ENCODE results near the gene MCM10. TPM values are rescaled to one million over a fixed set of nuclear protein-coding genes. Genes with fewer than 3 reads are reported as not detected.

MCM10 gene
- total RNA-seq, 1 donor from 2014 or later = 76.3 TPM

DNA sequence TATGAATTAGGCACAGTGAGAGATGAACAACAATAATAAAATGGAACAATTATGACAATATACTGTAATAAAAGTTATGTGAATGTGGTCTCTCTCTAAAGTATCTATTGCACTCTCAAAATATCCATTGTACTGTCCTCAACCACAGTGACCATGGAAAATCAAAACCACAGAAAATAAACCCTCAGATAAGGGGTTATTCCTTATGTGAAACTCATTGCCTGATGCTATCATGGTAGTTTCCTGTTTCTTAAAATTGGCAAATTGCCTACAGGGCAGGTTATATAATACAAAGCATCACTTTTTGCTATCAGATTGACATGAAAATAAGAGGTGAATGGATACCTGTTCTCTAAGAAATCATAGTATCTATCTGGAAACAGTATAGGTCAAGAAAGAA is 3.8 kb downstream of the MCM10 start:
- H3K4me3 Mint-ChIP-seq = no peak overlapping the region
- H3K27ac Mint-ChIP-seq (ENCODE audit: unreplicated experiment) = no peak overlapping the region
- H3K4me1 Mint-ChIP-seq = peaks cover 26% of the 10 kb centered on the region
- H3K27me3 Mint-ChIP-seq (ENCODE audit: low read depth) = no peaks in the 10 kb centered on the region
- H3K36me3 Mint-ChIP-seq (ENCODE audit: low read depth) = peaks cover 6% of the 10 kb centered on the region
- no peak for DNase-seq (ENCODE audit: low read depth, low spot score)
- TF ChIP-seq, protein P1, sequence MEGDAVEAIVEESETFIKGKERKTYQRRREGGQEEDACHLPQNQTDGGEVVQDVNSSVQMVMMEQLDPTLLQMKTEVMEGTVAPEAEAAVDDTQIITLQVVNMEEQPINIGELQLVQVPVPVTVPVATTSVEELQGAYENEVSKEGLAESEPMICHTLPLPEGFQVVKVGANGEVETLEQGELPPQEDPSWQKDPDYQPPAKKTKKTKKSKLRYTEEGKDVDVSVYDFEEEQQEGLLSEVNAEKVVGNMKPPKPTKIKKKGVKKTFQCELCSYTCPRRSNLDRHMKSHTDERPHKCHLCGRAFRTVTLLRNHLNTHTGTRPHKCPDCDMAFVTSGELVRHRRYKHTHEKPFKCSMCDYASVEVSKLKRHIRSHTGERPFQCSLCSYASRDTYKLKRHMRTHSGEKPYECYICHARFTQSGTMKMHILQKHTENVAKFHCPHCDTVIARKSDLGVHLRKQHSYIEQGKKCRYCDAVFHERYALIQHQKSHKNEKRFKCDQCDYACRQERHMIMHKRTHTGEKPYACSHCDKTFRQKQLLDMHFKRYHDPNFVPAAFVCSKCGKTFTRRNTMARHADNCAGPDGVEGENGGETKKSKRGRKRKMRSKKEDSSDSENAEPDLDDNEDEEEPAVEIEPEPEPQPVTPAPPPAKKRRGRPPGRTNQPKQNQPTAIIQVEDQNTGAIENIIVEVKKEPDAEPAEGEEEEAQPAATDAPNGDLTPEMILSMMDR (conservative IDR thresholded peaks at IDR 0.05) = no peak
- no peaks in the 10 kb centered on the region for H3K9me3 Mint-ChIP-seq

DNA sequence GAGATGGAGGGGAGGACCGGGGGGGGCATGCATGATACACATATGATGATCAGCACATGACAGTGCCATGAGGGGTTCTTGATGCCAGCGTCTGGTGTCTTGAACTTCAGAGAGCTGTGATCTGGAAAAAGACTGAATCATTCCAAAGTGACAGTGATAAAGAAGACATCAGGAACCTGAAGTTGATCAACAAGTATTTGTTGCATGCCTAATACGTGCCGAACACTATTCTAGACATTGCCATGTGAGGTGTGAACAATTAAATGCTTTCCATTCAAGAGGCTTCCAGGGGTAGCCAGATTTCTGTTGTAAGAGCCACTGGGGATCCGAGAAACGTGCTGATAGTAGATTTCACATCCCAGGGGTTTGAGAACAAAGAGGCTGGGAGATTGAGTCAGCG is 6.2 kb downstream of the MCM10 start:
- TF ChIP-seq, protein P1 (conservative IDR thresholded peaks at IDR 0.05) = no peak
- no peaks in the 10 kb centered on the region for H3K27me3 Mint-ChIP-seq (ENCODE audit: low read depth)
- DNase-seq (ENCODE audit: low read depth, low spot score) = no peak
- H3K27ac Mint-ChIP-seq (ENCODE audit: unreplicated experiment) = no peak overlapping the region
- H3K4me1 Mint-ChIP-seq = peaks cover 11% of the 10 kb centered on the region
- no peaks in the 10 kb centered on the region for H3K9me3 Mint-ChIP-seq
- peaks cover 12% of the 10 kb centered on the region for H3K36me3 Mint-ChIP-seq (ENCODE audit: low read depth)
- H3K4me3 Mint-ChIP-seq = no peak overlapping the region

DNA sequence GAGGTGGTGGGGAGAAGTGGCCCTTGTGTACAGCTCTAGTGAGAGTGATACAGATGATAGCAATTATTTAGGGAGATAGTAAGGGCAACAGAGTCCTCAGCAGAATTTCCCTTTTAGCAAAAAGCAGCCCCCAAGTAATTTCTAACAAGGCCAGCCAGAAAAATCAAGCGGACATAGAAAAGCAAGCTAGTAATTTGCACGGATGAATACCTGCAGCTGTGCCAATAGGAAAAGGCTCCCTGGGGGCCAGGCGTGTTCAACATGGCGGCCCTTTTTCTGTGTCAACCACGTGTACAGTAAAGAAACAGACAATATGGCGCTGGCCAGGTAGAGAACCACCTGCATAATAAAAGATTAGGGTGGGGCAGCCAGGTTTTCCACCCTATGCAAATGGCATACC is 7.4 kb downstream of the MCM10 start:
- Mint-ChIP-seq H3K4me1 (peaks cover 4% of the 10 kb centered on the region), H3K27me3 (ENCODE audit: low read depth) (no peaks in the 10 kb centered on the region), H3K27ac (ENCODE audit: unreplicated experiment) (no peak overlapping the region), H3K9me3 (no peaks in the 10 kb centered on the region), H3K4me3 (no peak overlapping the region), H3K36me3 (ENCODE audit: low read depth) (peaks cover 18% of the 10 kb centered on the region)
- DNase-seq (ENCODE audit: low read depth, low spot score) = no peak
- TF ChIP-seq, protein P1 (conservative IDR thresholded peaks at IDR 0.05) = no peak

DNA sequence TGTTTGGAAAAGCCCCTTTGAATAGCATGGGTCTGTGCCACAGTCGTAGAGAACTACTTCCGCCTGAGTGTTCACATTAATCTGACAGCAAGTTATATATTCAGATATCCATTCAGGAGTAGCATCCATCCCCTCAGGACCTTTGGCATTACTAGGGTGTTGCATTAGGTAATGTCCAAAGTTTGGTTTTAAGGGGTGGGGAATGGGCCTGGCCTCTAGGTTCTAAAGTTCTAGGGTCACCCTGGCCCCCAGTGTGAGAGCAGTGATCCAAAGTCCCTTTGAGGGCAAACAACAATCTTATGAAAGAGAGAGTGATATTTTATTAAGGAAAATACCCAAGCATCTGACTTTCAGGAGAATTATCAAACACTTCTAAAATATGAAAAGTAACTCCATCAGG is 12.3 kb downstream of the MCM10 start:
- no peak overlapping the region for H3K27ac Mint-ChIP-seq (ENCODE audit: unreplicated experiment)
- no peaks in the 10 kb centered on the region for H3K9me3 Mint-ChIP-seq
- no peaks in the 10 kb centered on the region for H3K4me1 Mint-ChIP-seq
- peaks cover 16% of the 10 kb centered on the region for H3K36me3 Mint-ChIP-seq (ENCODE audit: low read depth)
- no peak for DNase-seq (ENCODE audit: low read depth, low spot score)
- TF ChIP-seq, protein P1 (conservative IDR thresholded peaks at IDR 0.05) = no peak
- H3K27me3 Mint-ChIP-seq (ENCODE audit: low read depth) = no peaks in the 10 kb centered on the region
- H3K4me3 Mint-ChIP-seq = no peak overlapping the region

DNA sequence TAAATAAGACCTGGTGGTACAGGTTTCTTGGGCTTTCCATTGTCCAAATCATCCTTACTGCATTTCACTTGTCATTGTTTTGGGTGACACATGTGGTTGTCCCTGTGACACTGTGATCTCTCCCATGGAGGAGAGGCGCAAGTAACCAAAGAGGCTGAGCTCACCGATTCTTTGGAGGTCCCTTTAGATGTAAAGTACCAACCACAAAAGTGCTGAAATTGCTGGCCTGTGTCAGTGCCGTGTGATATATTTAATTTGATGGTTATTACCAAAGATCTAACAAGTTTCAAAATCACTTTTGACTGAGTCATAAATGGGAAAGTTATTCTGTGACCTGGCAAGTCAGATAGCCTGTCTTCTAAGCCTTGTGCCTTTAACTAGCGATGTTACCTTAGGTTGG is 19.4 kb downstream of the MCM10 start:
- H3K4me1 Mint-ChIP-seq = no peaks in the 10 kb centered on the region
- peaks cover 18% of the 10 kb centered on the region for H3K36me3 Mint-ChIP-seq (ENCODE audit: low read depth)
- no peaks in the 10 kb centered on the region for H3K27me3 Mint-ChIP-seq (ENCODE audit: low read depth)
- H3K4me3 Mint-ChIP-seq = no peak overlapping the region
- no peaks in the 10 kb centered on the region for H3K9me3 Mint-ChIP-seq
- no peak for DNase-seq (ENCODE audit: low read depth, low spot score)
- TF ChIP-seq, protein P1 (conservative IDR thresholded peaks at IDR 0.05) = no peak
- H3K27ac Mint-ChIP-seq (ENCODE audit: unreplicated experiment) = no peak overlapping the region

DNA sequence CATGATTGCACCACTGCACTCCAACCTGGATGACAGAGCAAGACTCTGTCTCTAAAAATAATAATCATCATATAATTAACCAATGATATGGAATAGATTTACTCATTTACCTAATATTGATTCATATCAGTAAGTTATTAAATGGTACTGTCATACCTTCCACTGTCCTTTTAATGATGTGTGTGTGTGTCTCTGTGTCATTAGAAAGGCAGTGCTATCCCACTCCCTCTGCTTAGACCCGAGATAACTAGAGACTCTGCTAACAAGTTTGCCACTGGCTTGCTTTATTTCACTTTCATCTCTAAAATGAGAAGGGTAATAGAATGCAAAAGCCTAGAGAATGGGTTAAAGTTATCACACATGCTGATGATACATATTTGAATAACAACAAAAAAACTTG is 21.1 kb downstream of the MCM10 start:
- H3K4me3 Mint-ChIP-seq = no peak overlapping the region
- TF ChIP-seq, protein P1 (conservative IDR thresholded peaks at IDR 0.05) = no peak
- H3K9me3 Mint-ChIP-seq = peaks cover 2% of the 10 kb centered on the region
- H3K27ac Mint-ChIP-seq (ENCODE audit: unreplicated experiment) = no peak overlapping the region
- no peaks in the 10 kb centered on the region for H3K27me3 Mint-ChIP-seq (ENCODE audit: low read depth)
- H3K36me3 Mint-ChIP-seq (ENCODE audit: low read depth) = peaks cover 33% of the 10 kb centered on the region
- no peak for DNase-seq (ENCODE audit: low read depth, low spot score)
- H3K4me1 Mint-ChIP-seq = no peaks in the 10 kb centered on the region

All from neural crest cell (in vitro differentiated cells).